ENCODE results near the gene RPL10. TPM values are rescaled to one million over a fixed set of nuclear protein-coding genes. Genes with fewer than 3 reads are reported as not detected.

Gene RPL10
- total and polyA plus RNA-seq, 7 experiments from 2014 or later, result 2,926 to 7,439 (median 5,067) TPM

GRCh38 chrX:154355094-154355775 is 42.9 kb upstream of the RPL10 start:
- no peaks in the 10 kb centered on the region for H3K27me3 Mint-ChIP-seq
- H3K4me1 ChIP-seq (ENCODE audit: control insufficient read depth in 2 of 2, insufficient read depth in 2 of 2, low read length in 2 of 2), result peaks cover 28 to 68% of the 10 kb centered on the region in 2 donors
- H3K27ac ChIP-seq (ENCODE audit: low read depth, low read length), result no peak overlapping the region
- H3K27me3 ChIP-seq (ENCODE audit: control insufficient read depth in 2 of 2, insufficient read depth in 2 of 2, low read length in 2 of 2), result no peaks in the 10 kb centered on the region
- peak overlapping the region in 1 of 9 donors; percentile 82 for H3K27ac Mint-ChIP-seq
- peaks cover 15 to 97% (median 28%) of the 10 kb centered on the region in 3 experiments for H3K36me3 ChIP-seq (ENCODE audit: control insufficient read depth in 2 of 3, insufficient read depth in 3 of 3, low read length in 3 of 3)
- POLR2A ChIA-PET, result interaction anchor here (1.0 kb wide), 1 partner anchor 24 kb away, joined by 3 read pairs; the partner anchor contains the start of gene EMD
- CTCF ChIA-PET, result no interaction called here
- H3K4me3 ChIP-seq (ENCODE audit: low read length), result no peak overlapping the region
- ATAC-seq, result no peak
- H3K9me3 ChIP-seq (ENCODE audit: control insufficient read depth in 2 of 3, low read length in 3 of 3), result no peaks in the 10 kb centered on the region
- H3K36me3 Mint-ChIP-seq, result peaks cover 0 to 7% (median 0%) of the 10 kb centered on the region in 5 donors
- peak overlapping the region in 1 of 10 donors; percentile 47 for H3K4me3 Mint-ChIP-seq
- H3K9me3 Mint-ChIP-seq, result no peaks in the 10 kb centered on the region
- no peak for DNase-seq
- intact Hi-C loops (cut with micrococcal nuclease), result no loop called here
- peaks cover 5 to 27% (median 18%) of the 10 kb centered on the region in 7 donors for H3K4me1 Mint-ChIP-seq

DNA sequence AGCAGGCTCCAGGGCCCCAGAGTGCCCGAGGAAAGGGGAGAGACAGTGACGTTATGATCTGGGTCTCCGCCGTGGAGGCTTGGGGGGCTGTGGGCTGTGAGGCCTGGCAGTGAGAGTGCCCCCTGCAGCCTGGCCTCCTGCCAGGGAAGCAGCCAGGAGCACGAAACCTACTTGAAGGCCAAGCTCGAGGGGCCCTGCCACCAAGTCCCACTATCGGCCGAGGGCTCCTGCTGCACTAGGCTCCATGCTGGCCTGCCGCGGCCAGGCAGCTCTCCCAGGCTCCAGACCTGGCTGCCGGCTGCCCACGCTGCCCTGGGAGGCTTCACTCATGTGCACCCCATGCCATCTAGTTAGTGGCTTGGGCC is 42.4 kb upstream of the RPL10 start:
- no peak overlapping the region for H3K27ac Mint-ChIP-seq
- DNase-seq (no peak), ATAC-seq (no peak)
- ChIA-PET CTCF (no interaction called here), POLR2A (interaction anchor here (0.7 to 1.0 kb wide), 2 partner anchors 10 to 24 kb away, joined by 3 read pairs; partner anchors contain the start of gene EMD)
- Histone ChIP-seq H3K4me1 (ENCODE audit: control insufficient read depth in 2 of 2, insufficient read depth in 2 of 2, low read length in 2 of 2) (peaks cover 23 to 63% of the 10 kb centered on the region in 2 donors), H3K27me3 (ENCODE audit: control insufficient read depth in 2 of 2, insufficient read depth in 2 of 2, low read length in 2 of 2) (no peaks in the 10 kb centered on the region), H3K4me3 (ENCODE audit: low read length) (no peak overlapping the region), H3K36me3 (ENCODE audit: control insufficient read depth in 2 of 3, insufficient read depth in 3 of 3, low read length in 3 of 3) (peaks cover 15 to 98% (median 28%) of the 10 kb centered on the region in 3 experiments), H3K27ac (ENCODE audit: low read depth, low read length) (no peak overlapping the region), H3K9me3 (ENCODE audit: control insufficient read depth in 2 of 3, low read length in 3 of 3) (no peaks in the 10 kb centered on the region)
- H3K9me3 Mint-ChIP-seq, result no peaks in the 10 kb centered on the region
- no peaks in the 10 kb centered on the region for H3K27me3 Mint-ChIP-seq
- H3K4me1 Mint-ChIP-seq, result peaks cover 5 to 22% (median 18%) of the 10 kb centered on the region in 7 donors
- no peak overlapping the region for H3K4me3 Mint-ChIP-seq
- intact Hi-C loops (cut with micrococcal nuclease), result no loop called here
- peaks cover 0 to 9% (median 0%) of the 10 kb centered on the region in 5 donors for H3K36me3 Mint-ChIP-seq

GRCh38 chrX:154356596-154356995 is 41.6 kb upstream of the RPL10 start:
- no peaks in the 10 kb centered on the region for H3K9me3 Mint-ChIP-seq
- Histone ChIP-seq H3K27ac (ENCODE audit: low read depth, low read length) (no peak overlapping the region), H3K27me3 (ENCODE audit: control insufficient read depth in 2 of 2, insufficient read depth in 2 of 2, low read length in 2 of 2) (no peaks in the 10 kb centered on the region), H3K36me3 (ENCODE audit: control insufficient read depth in 2 of 3, insufficient read depth in 3 of 3, low read length in 3 of 3) (peaks cover 21 to 96% (median 34%) of the 10 kb centered on the region in 3 experiments), H3K4me3 (ENCODE audit: low read length) (no peak overlapping the region), H3K4me1 (ENCODE audit: control insufficient read depth in 2 of 2, insufficient read depth in 2 of 2, low read length in 2 of 2) (peaks cover 15 to 60% of the 10 kb centered on the region in 2 donors), H3K9me3 (ENCODE audit: control insufficient read depth in 2 of 3, low read length in 3 of 3) (no peaks in the 10 kb centered on the region)
- peaks cover 5 to 20% (median 13%) of the 10 kb centered on the region in 7 donors for H3K4me1 Mint-ChIP-seq
- DNase-seq, result no peak
- H3K27ac Mint-ChIP-seq, result peak overlapping the region in 4 of 9 donors; percentile 14 to 84 (median 66)
- intact Hi-C loops (cut with micrococcal nuclease), result no loop called here
- CTCF ChIA-PET, result interaction anchor here (0.6 kb wide), 1 partner anchor 186 kb away, joined by 3 read pairs; no protein-coding TSS in a partner anchor
- no peaks in the 10 kb centered on the region for H3K27me3 Mint-ChIP-seq
- ATAC-seq, result no peak
- H3K36me3 Mint-ChIP-seq, result peaks cover 0 to 9% (median 0%) of the 10 kb centered on the region in 5 donors
- no peak overlapping the region for H3K4me3 Mint-ChIP-seq
- POLR2A ChIA-PET, result interaction anchor here (0.7 to 1.0 kb wide), 2 partner anchors 15 to 23 kb away, joined by 3 read pairs; partner anchors contain the start of gene EMD

DNA sequence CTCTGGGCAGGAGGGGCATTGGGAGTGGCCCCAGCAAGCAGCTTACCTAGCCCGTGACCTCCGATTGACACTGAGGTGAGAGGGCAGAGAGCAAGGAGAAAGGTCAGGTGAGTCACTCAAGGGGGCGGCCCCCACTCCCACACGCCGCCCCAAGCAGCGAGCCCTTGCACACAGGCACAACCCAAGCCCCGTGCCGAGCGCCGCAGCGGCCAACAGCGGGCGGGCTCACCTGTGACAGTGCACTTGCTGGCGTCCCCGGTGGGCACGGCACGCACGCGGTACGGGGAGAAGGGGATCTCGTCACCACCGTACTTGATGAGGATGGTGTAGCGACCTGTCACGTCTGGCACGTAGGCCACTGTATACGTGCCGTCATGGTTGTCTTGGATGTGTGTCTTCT is 41.0 kb upstream of the RPL10 start:
- Mint-ChIP-seq H3K9me3 (no peaks in the 10 kb centered on the region), H3K4me1 (peaks cover 4 to 19% (median 10%) of the 10 kb centered on the region in 7 donors), H3K36me3 (peaks cover 0 to 9% (median 0%) of the 10 kb centered on the region in 5 donors), H3K4me3 (no peak overlapping the region), H3K27me3 (no peaks in the 10 kb centered on the region), H3K27ac (no peak overlapping the region)
- Histone ChIP-seq H3K4me1 (ENCODE audit: control insufficient read depth in 2 of 2, insufficient read depth in 2 of 2, low read length in 2 of 2) (peaks cover 8 to 54% of the 10 kb centered on the region in 2 donors), H3K9me3 (ENCODE audit: control insufficient read depth in 2 of 3, low read length in 3 of 3) (no peaks in the 10 kb centered on the region), H3K36me3 (ENCODE audit: control insufficient read depth in 2 of 3, insufficient read depth in 3 of 3, low read length in 3 of 3) (peaks cover 27 to 96% (median 40%) of the 10 kb centered on the region in 3 experiments), H3K27ac (ENCODE audit: low read depth, low read length) (peak overlapping the region; percentile 40), H3K4me3 (ENCODE audit: low read length) (no peak overlapping the region), H3K27me3 (ENCODE audit: control insufficient read depth in 2 of 2, insufficient read depth in 2 of 2, low read length in 2 of 2) (no peaks in the 10 kb centered on the region)
- DNase-seq (no peak), ATAC-seq (no peak)
- ChIA-PET POLR2A (interaction anchor here (0.7 kb wide), 1 partner anchor 14 kb away, joined by 3 read pairs; no protein-coding TSS in a partner anchor), CTCF (interaction anchor here (0.6 kb wide), 1 partner anchor 185 kb away, joined by 3 read pairs; no protein-coding TSS in a partner anchor)
- intact Hi-C loops (cut with micrococcal nuclease), result no loop called here

GRCh38 chrX:154358011-154358410 is 40.2 kb upstream of the RPL10 start:
- H3K4me1 Mint-ChIP-seq, result peaks cover 4 to 16% (median 9%) of the 10 kb centered on the region in 7 donors
- Histone ChIP-seq H3K4me3 (ENCODE audit: low read length) (no peak overlapping the region), H3K36me3 (ENCODE audit: control insufficient read depth in 2 of 3, insufficient read depth in 3 of 3, low read length in 3 of 3) (peaks cover 35 to 96% (median 44%) of the 10 kb centered on the region in 3 experiments), H3K27me3 (ENCODE audit: control insufficient read depth in 2 of 2, insufficient read depth in 2 of 2, low read length in 2 of 2) (no peaks in the 10 kb centered on the region), H3K9me3 (ENCODE audit: control insufficient read depth in 2 of 3, low read length in 3 of 3) (no peaks in the 10 kb centered on the region), H3K4me1 (ENCODE audit: control insufficient read depth in 2 of 2, insufficient read depth in 2 of 2, low read length in 2 of 2) (peaks cover under 1 to 52% of the 10 kb centered on the region in 2 donors), H3K27ac (ENCODE audit: low read depth, low read length) (no peak overlapping the region)
- no peaks in the 10 kb centered on the region for H3K27me3 Mint-ChIP-seq
- intact Hi-C loops (cut with micrococcal nuclease), result no loop called here
- no peak overlapping the region for H3K4me3 Mint-ChIP-seq
- DNase-seq, result no peak
- H3K27ac Mint-ChIP-seq, result no peak overlapping the region
- peaks cover 0 to 13% (median 0%) of the 10 kb centered on the region in 5 donors for H3K36me3 Mint-ChIP-seq
- no peaks in the 10 kb centered on the region for H3K9me3 Mint-ChIP-seq
- no peak for ATAC-seq
- POLR2A ChIA-PET, result no interaction called here
- CTCF ChIA-PET, result no interaction called here

DNA sequence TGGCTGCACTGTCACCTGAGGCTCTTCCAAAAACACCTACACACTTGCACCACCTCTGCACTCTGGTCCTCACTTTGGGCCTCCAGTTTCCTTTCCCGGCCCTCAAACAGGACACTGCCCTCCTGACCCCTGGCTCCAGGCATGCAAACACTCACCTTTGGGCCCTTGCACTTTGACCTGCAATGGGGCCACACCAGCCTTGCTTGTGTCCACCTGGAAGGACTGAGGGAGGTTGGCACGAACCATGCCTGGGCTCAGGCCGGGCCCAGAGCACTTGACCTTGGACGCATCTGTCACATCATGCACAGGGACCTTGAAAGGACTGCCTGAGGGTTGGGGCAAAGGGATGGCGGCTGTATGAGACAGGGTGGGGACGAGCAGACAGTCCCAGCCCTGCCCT is 39.3 kb upstream of the RPL10 start:
- POLR2A ChIA-PET, result no interaction called here
- H3K4me1 Mint-ChIP-seq, result peaks cover 4 to 16% (median 5%) of the 10 kb centered on the region in 7 donors
- no peak overlapping the region for H3K4me3 Mint-ChIP-seq
- H3K27me3 Mint-ChIP-seq, result no peaks in the 10 kb centered on the region
- DNase-seq, result no peak
- peaks cover 0 to 11% (median 0%) of the 10 kb centered on the region in 5 donors for H3K36me3 Mint-ChIP-seq
- CTCF ChIA-PET, result no interaction called here
- no peak for ATAC-seq
- no peaks in the 10 kb centered on the region for H3K27me3 ChIP-seq (ENCODE audit: control insufficient read depth in 2 of 2, insufficient read depth in 2 of 2, low read length in 2 of 2)
- intact Hi-C loops (cut with micrococcal nuclease), result no loop called here
- peak overlapping the region in 4 of 9 donors; percentile 58 to 85 (median 70) for H3K27ac Mint-ChIP-seq
- H3K4me3 ChIP-seq (ENCODE audit: low read length), result no peak overlapping the region
- H3K9me3 Mint-ChIP-seq, result no peaks in the 10 kb centered on the region
- H3K27ac ChIP-seq (ENCODE audit: low read depth, low read length), result peak overlapping the region; percentile 21
- H3K9me3 ChIP-seq (ENCODE audit: control insufficient read depth in 2 of 3, low read length in 3 of 3), result no peaks in the 10 kb centered on the region
- H3K4me1 ChIP-seq (ENCODE audit: control insufficient read depth in 2 of 2, insufficient read depth in 2 of 2, low read length in 2 of 2), result peaks cover 0 to 45% of the 10 kb centered on the region in 2 donors
- peaks cover 38 to 93% (median 40%) of the 10 kb centered on the region in 3 experiments for H3K36me3 ChIP-seq (ENCODE audit: control insufficient read depth in 2 of 3, insufficient read depth in 3 of 3, low read length in 3 of 3)
